Measurements from ENCODE around the gene GP2.

GRCh38 chr16:20353379-20353778 is 26.1 kb upstream of the GP2 start:
- TF ChIP-seq FOXM1 (IDR thresholded peaks at IDR 0.05; ENCODE audit: borderline replicate concordance) (no peak), SP1 (IDR thresholded peaks at IDR 0.05) (no peak), LEF1 (IDR thresholded peaks at IDR 0.05; ENCODE audit: borderline replicate concordance) (no peak), HDGF (IDR thresholded peaks at IDR 0.05; ENCODE audit: borderline replicate concordance) (no peak), TARDBP (IDR thresholded peaks at IDR 0.05) (no peak), BHLHE40 (IDR thresholded peaks at IDR 0.05; ENCODE audit: borderline replicate concordance) (no peak), FOXK2 (IDR thresholded peaks at IDR 0.05) (no peak), FOXA1 (IDR thresholded peaks at IDR 0.05) (no peak), CTBP1 (IDR thresholded peaks at IDR 0.05; ENCODE audit: borderline replicate concordance) (no peak), SUZ12 (IDR thresholded peaks at IDR 0.05) (no peak), ELF4 (IDR thresholded peaks at IDR 0.05) (no peak), NFRKB (IDR thresholded peaks at IDR 0.05) (no peak)

Data from HEK293T (cell line).